ENCODE measurements around the gene PAWR. TPM values are rescaled to one million over a fixed set of nuclear protein-coding genes. Genes with fewer than 3 reads are reported as not detected.
"Not testable (repeated sequence)": the region's sequence is repeated elsewhere in the genome, so short reads cannot be mapped to it uniquely, and the experiment has no call there.

The PAWR gene
- total RNA-seq, 5 donors from 2014 or later (not counting 1 experiment from before 2014, with no cell fraction given) = 0.98 to 8.2 (median 6.1) TPM

DNA sequence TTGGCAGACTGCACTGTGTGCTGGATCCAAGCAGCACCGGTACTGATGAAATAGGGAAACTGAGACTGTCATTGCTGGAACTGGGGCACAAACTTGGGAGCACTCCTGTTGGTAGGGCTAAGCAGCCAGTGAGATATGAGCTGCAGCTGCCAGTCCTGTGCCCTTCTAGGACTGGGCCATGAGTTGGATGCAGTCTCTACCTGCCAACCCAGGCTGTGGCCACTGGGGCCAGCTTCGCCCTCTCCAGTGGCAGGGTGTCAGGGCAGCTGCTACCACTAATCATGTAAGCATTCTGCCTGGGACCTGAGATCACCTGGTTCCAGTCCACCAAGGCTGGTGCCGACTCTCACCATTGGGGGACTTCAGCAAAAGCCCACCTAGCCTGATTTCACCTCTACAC is 121.1 kb downstream of the PAWR start:
- WGBS (ENCODE audit: insufficient coverage) = 96% methylated on average over 3 of the region's 3 CpGs
- no peaks in the 10 kb centered on the region for H3K36me3 ChIP-seq (ENCODE audit: control insufficient read depth in 2 of 2, extremely low read depth in 1 of 2, insufficient read depth in 1 of 2, low read length in 1 of 2)
- Mint-ChIP-seq H3K36me3 (peaks cover 3% of the 10 kb centered on the region), H3K4me1 (no peaks in the 10 kb centered on the region), H3K27ac (no peak overlapping the region), H3K4me3 (no peak overlapping the region), H3K9me3 (peaks cover 2 to 18% (median 7%) of the 10 kb centered on the region in 3 donors), H3K27me3 (no peaks in the 10 kb centered on the region)
- CTCF ChIA-PET = no interaction called here
- POLR2A ChIA-PET = no interaction called here
- H3K4me3 ChIP-seq (ENCODE audit: control insufficient read depth in 1 of 2, extremely low read depth in 1 of 2, low read length in 1 of 2) = no peak overlapping the region
- H3K27ac ChIP-seq (ENCODE audit: low read length) = no peak overlapping the region
- H3K9me3 ChIP-seq = no peaks in the 10 kb centered on the region
- no peak for ATAC-seq (replicated peaks in 1 of 4)
- no peaks in the 10 kb centered on the region for H3K4me1 ChIP-seq (ENCODE audit: control insufficient read depth in 1 of 2, extremely low read depth in 1 of 2, insufficient read depth in 2 of 2, low read length in 2 of 2)
- DNase-seq = no peak
- H3K27me3 ChIP-seq (replicated peaks in 1 of 2; ENCODE audit: control insufficient read depth in 2 of 2, extremely low read depth in 1 of 2, insufficient read depth in 2 of 2, low read length in 1 of 2) = peaks cover 0 to 1% of the 10 kb centered on the region in 2 experiments

GRCh38 chr12:79567175-79567563 is 123.6 kb downstream of the PAWR start:
- H3K36me3 ChIP-seq (ENCODE audit: control insufficient read depth in 2 of 2, extremely low read depth in 1 of 2, insufficient read depth in 1 of 2, low read length in 1 of 2) = no peaks in the 10 kb centered on the region
- ATAC-seq (replicated peaks in 1 of 4) = no peak
- no peaks in the 10 kb centered on the region for H3K27me3 Mint-ChIP-seq
- H3K4me1 ChIP-seq (ENCODE audit: control insufficient read depth in 1 of 2, extremely low read depth in 1 of 2, insufficient read depth in 2 of 2, low read length in 2 of 2) = no peaks in the 10 kb centered on the region
- no CpG with 5 or more reads among the region's 1 CpG for WGBS (ENCODE audit: insufficient coverage)
- H3K27ac ChIP-seq (ENCODE audit: low read length) = no peak overlapping the region
- H3K4me1 Mint-ChIP-seq = no peaks in the 10 kb centered on the region
- no peak overlapping the region for H3K27ac Mint-ChIP-seq
- ChIA-PET CTCF (no interaction called here), POLR2A (interaction anchor here in 1 of 2 donors (0.8 kb wide), 1 partner anchor 39 kb away, joined by 3 read pairs; no protein-coding TSS in a partner anchor)
- no peaks in the 10 kb centered on the region for H3K9me3 ChIP-seq
- no peak overlapping the region for H3K4me3 Mint-ChIP-seq
- peaks cover 0 to 9% (median 2%) of the 10 kb centered on the region in 3 donors for H3K9me3 Mint-ChIP-seq
- H3K4me3 ChIP-seq (ENCODE audit: control insufficient read depth in 1 of 2, extremely low read depth in 1 of 2, low read length in 1 of 2) = no peak overlapping the region
- peaks cover 0 to 2% of the 10 kb centered on the region in 2 experiments for H3K27me3 ChIP-seq (replicated peaks in 1 of 2; ENCODE audit: control insufficient read depth in 2 of 2, extremely low read depth in 1 of 2, insufficient read depth in 2 of 2, low read length in 1 of 2)
- no peak for DNase-seq
- H3K36me3 Mint-ChIP-seq = peaks cover 3% of the 10 kb centered on the region

GRCh38 chr12:79566452-79567174 is 124.2 kb downstream of the PAWR start:
- H3K9me3 ChIP-seq = no peaks in the 10 kb centered on the region
- WGBS (ENCODE audit: insufficient coverage) = 92% methylated on average over 2 of the region's 4 CpGs
- Mint-ChIP-seq H3K4me3 (no peak overlapping the region), H3K9me3 (peaks cover 0 to 10% (median 2%) of the 10 kb centered on the region in 3 donors), H3K4me1 (no peaks in the 10 kb centered on the region), H3K36me3 (peaks cover 3% of the 10 kb centered on the region), H3K27me3 (no peaks in the 10 kb centered on the region), H3K27ac (no peak overlapping the region)
- DNase-seq (no peak), ATAC-seq (replicated peaks in 1 of 4) (no peak)
- no peaks in the 10 kb centered on the region for H3K4me1 ChIP-seq (ENCODE audit: control insufficient read depth in 1 of 2, extremely low read depth in 1 of 2, insufficient read depth in 2 of 2, low read length in 2 of 2)
- H3K27ac ChIP-seq (ENCODE audit: low read length) = no peak overlapping the region
- H3K27me3 ChIP-seq (replicated peaks in 1 of 2; ENCODE audit: control insufficient read depth in 2 of 2, extremely low read depth in 1 of 2, insufficient read depth in 2 of 2, low read length in 1 of 2) = peaks cover 0 to 2% of the 10 kb centered on the region in 2 experiments
- no peak overlapping the region for H3K4me3 ChIP-seq (ENCODE audit: control insufficient read depth in 1 of 2, extremely low read depth in 1 of 2, low read length in 1 of 2)
- CTCF ChIA-PET = no interaction called here
- POLR2A ChIA-PET = interaction anchor here in 1 of 2 donors (0.8 kb wide), 1 partner anchor 40 kb away, joined by 3 read pairs; no protein-coding TSS in a partner anchor
- H3K36me3 ChIP-seq (ENCODE audit: control insufficient read depth in 2 of 2, extremely low read depth in 1 of 2, insufficient read depth in 1 of 2, low read length in 1 of 2) = no peaks in the 10 kb centered on the region

DNA sequence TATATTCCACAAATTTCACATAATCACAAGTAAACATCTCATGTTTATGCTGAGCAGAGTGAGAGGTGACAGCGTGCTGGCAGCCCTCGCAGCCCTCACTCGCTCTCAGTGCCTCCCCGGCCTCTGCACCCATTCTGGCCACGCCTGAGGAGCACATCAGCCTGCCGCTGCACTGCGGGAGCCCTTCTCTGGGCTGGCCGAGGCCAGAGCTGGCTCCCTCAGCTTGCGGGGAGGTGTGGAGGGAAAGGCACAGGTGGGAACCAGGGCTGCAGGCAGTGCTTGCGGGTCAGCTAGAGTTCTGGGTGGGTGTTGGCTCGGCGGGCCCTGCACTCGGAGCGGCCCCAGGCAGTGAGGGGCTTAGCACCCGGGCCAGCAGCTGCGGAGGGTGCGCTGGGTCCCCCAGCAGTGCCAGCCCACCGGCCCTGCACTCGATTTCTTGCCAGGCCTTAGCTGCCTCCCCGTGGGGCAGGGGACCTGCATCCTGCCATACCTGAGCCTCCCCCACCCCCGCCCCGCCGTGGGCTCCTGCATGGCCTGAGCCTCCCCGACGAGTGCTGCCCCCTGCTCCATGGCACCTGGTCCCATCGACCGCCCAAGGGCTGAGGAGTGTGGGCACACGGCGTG is 125.9 kb downstream of the PAWR start:
- H3K27me3 ChIP-seq (replicated peaks in 1 of 2; ENCODE audit: control insufficient read depth in 2 of 2, extremely low read depth in 1 of 2, insufficient read depth in 2 of 2, low read length in 1 of 2); H3K27ac ChIP-seq (ENCODE audit: low read length); H3K36me3 ChIP-seq (ENCODE audit: control insufficient read depth in 2 of 2, extremely low read depth in 1 of 2, insufficient read depth in 1 of 2, low read length in 1 of 2); H3K27me3 Mint-ChIP-seq; H3K9me3 Mint-ChIP-seq; H3K4me1 Mint-ChIP-seq; H3K27ac Mint-ChIP-seq; H3K4me1 ChIP-seq (ENCODE audit: control insufficient read depth in 1 of 2, extremely low read depth in 1 of 2, insufficient read depth in 2 of 2, low read length in 2 of 2); H3K36me3 Mint-ChIP-seq; ATAC-seq (replicated peaks in 1 of 4); DNase-seq; POLR2A ChIA-PET; H3K9me3 ChIP-seq; CTCF ChIA-PET; H3K4me3 Mint-ChIP-seq; H3K4me3 ChIP-seq (ENCODE audit: control insufficient read depth in 1 of 2, extremely low read depth in 1 of 2, low read length in 1 of 2): not testable (repeated sequence)
- WGBS (ENCODE audit: insufficient coverage) = 96% methylated on average over 18 of the region's 29 CpGs

- no CpG with 5 or more reads among the region's 3 CpGs for WGBS (ENCODE audit: insufficient coverage)
- no peak for DNase-seq
- Histone ChIP-seq H3K27ac (ENCODE audit: low read length) (no peak overlapping the region), H3K4me1 (ENCODE audit: control insufficient read depth in 1 of 2, extremely low read depth in 1 of 2, insufficient read depth in 2 of 2, low read length in 2 of 2) (no peaks in the 10 kb centered on the region), H3K4me3 (ENCODE audit: control insufficient read depth in 1 of 2, extremely low read depth in 1 of 2, low read length in 1 of 2) (no peak overlapping the region), H3K9me3 (no peaks in the 10 kb centered on the region), H3K27me3 (replicated peaks in 1 of 2; ENCODE audit: control insufficient read depth in 2 of 2, extremely low read depth in 1 of 2, insufficient read depth in 2 of 2, low read length in 1 of 2) (peaks cover 0 to 2% of the 10 kb centered on the region in 2 experiments), H3K36me3 (ENCODE audit: control insufficient read depth in 2 of 2, extremely low read depth in 1 of 2, insufficient read depth in 1 of 2, low read length in 1 of 2) (no peaks in the 10 kb centered on the region)
- no peaks in the 10 kb centered on the region for H3K4me1 Mint-ChIP-seq
- no peak for ATAC-seq (replicated peaks in 1 of 4)
- no peaks in the 10 kb centered on the region for H3K27me3 Mint-ChIP-seq
- no peak overlapping the region for H3K27ac Mint-ChIP-seq
- ChIA-PET POLR2A (no interaction called here), CTCF (interaction anchor here in 1 of 2 donors (0.6 kb wide), 1 partner anchor 34 kb away, joined by 4 read pairs; no protein-coding TSS in a partner anchor)
- H3K4me3 Mint-ChIP-seq = no peak overlapping the region
- peaks cover 0 to 5% (median 0%) of the 10 kb centered on the region in 3 donors for H3K9me3 Mint-ChIP-seq
- no peaks in the 10 kb centered on the region for H3K36me3 Mint-ChIP-seq
Measured at GRCh38 chr12:79563021-79563740, 127.6 kb downstream of the PAWR start.

DNA sequence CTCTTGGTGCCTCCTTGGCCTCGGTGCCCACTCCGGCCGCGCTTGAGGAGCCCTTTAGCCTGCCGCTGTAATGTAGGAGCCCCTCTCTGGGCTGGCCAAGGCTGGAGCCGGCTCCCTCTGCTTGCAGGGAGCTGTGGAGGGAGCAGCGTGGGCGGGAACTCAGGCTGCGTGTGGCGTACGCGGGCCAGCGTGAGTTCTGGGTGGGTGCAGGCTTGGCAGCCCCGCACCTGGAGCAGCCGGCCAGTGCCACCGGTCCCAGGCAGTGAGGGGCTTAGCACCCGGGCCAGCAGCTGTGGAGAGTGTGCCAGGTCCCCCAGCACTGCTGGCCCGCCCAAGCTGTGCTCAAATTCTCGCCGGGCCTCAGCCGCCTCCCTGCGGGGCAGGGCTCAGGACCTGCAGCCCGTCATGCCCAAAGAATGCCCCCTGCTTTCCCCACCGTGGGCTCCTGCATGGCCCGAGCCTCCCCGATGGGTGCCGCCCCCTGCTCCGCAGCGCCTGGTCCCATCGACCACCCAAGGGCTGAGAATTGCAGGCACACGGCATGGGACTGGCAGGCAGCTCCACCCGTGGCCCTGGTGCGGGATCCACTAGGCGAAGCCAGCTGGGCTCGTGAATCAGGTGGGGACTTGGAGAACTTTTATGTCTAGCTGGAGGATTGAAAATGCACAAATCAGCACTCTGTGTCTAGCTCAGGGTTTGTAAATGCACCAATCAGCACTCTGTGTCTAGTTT is 129.2 kb downstream of the PAWR start:
- H3K4me1 ChIP-seq (ENCODE audit: control insufficient read depth in 1 of 2, extremely low read depth in 1 of 2, insufficient read depth in 2 of 2, low read length in 2 of 2) = no peaks in the 10 kb centered on the region
- ChIA-PET CTCF (no interaction called here), POLR2A (no interaction called here)
- peaks cover 0 to 2% of the 10 kb centered on the region in 2 experiments for H3K27me3 ChIP-seq (replicated peaks in 1 of 2; ENCODE audit: control insufficient read depth in 2 of 2, extremely low read depth in 1 of 2, insufficient read depth in 2 of 2, low read length in 1 of 2)
- H3K4me3 Mint-ChIP-seq = no peak overlapping the region
- ATAC-seq (replicated peaks in 1 of 4) = no peak
- 96% methylated on average over 35 of the region's 35 CpGs for WGBS (ENCODE audit: insufficient coverage)
- no peak for DNase-seq
- H3K27ac Mint-ChIP-seq = no peak overlapping the region
- H3K9me3 Mint-ChIP-seq = peaks cover 0 to 5% (median 0%) of the 10 kb centered on the region in 3 donors
- H3K9me3 ChIP-seq = no peaks in the 10 kb centered on the region
- H3K4me1 Mint-ChIP-seq = no peaks in the 10 kb centered on the region
- H3K27ac ChIP-seq (ENCODE audit: low read length) = no peak overlapping the region
- H3K36me3 ChIP-seq (ENCODE audit: control insufficient read depth in 2 of 2, extremely low read depth in 1 of 2, insufficient read depth in 1 of 2, low read length in 1 of 2) = no peaks in the 10 kb centered on the region
- no peaks in the 10 kb centered on the region for H3K36me3 Mint-ChIP-seq
- no peaks in the 10 kb centered on the region for H3K27me3 Mint-ChIP-seq
- H3K4me3 ChIP-seq (ENCODE audit: control insufficient read depth in 1 of 2, extremely low read depth in 1 of 2, low read length in 1 of 2) = no peak overlapping the region
